Adrenal gland (tissue), 12 donors: Measurements from ENCODE around the gene RFLNA. TPM values are rescaled to one million over a fixed set of nuclear protein-coding genes. Genes with fewer than 3 reads are reported as not detected.

Source experiments
- DNase-seq, 7 donors: peaks; one replicate each; pipeline ENCODE4 v3.0.0-alpha.2; 2019 to 2020
- H3K27ac ChIP-seq, 5 donors: fragments of 200-600 bp; sonication (generic) in 4 of 5; 1 replicate in 3 of 5; 2 replicates in 2 of 5; pipeline versions ENCODE4 v1.5.1 to v1.8.0; 2016 to 2020; ENCODE audit warnings: mild to moderate bottlenecking in 1 of 5
- H3K27me3 ChIP-seq: fragments of 200-600 bp; 2 replicates; pipeline ENCODE4 v1.8.0; 2021
- H3K36me3 ChIP-seq, 2 donors: fragments of 200-600 bp; replicated peaks in 1 of 2; 1 replicate in 1 of 2; 2 replicates in 1 of 2; pipeline versions ENCODE4 v1.5.1 to v1.8.0; 2018 to 2022
- H3K4me1 ChIP-seq, 2 donors: fragments of 200-600 bp; replicated peaks in 1 of 2; 1 replicate in 1 of 2; 2 replicates in 1 of 2; pipeline versions ENCODE4 v1.5.1 to v1.8.0; 2018 to 2021
- H3K4me3 ChIP-seq, 4 donors: fragments of 200-600 bp; sonication (generic) in 3 of 4; one replicate each; pipeline ENCODE4 v1.5.1; 2016 to 2018
- H3K9me3 ChIP-seq, 3 donors: fragments of 200-600 bp; sonication (generic) in 1 of 3; replicated peaks in 1 of 3; 1 replicate in 2 of 3; 2 replicates in 1 of 3; pipeline versions ENCODE4 v1.5.1 to v1.8.0; 2016 to 2021
- POLR2A ChIP-seq, 2 donors: fragments of 450-650 bp; IDR thresholded peaks; one replicate each; pipeline ENCODE4 v1.6.1; 2017; ENCODE audit warnings: antibody characterized with exemption in 2 of 2, mild to moderate bottlenecking in 2 of 2, moderate library complexity in 1 of 2
- WGBS, 4 donors: extraction: QIAGEN DNeasy Blood & Tissue Kit in 2 of 4; methylation state at CpG; one replicate each; pipeline versions ENCODE4 v1.1.5 to v1.1.7; 2013 to 2017; 5-methylcytosine and 5-hydroxymethylcytosine counted together
- intact Hi-C, 2 donors: fragments of 100-400 bp; cut with DNase I; formaldehyde crosslinking; loops; one replicate each; pipeline versions ENCODE4 v1.14.1 to v1.15.0; 2022 to 2023
- polyA plus RNA-seq, 3 donors: library from polyadenylated mRNA; stranded (reverse); fragments of 200-250 nt in 2 of 3; fragments of 350-450 nt in 1 of 3; fragmentation: Illumina TruSeq in 1 of 3; extraction: RNeasy Lipid Tissue Mini Kit (QIAGEN cat#74804) in 1 of 3; gene quantifications; one replicate each; pipeline ENCODE4 v1.2.3, GENCODE V29; 2013 to 2014
- total RNA-seq, 9 donors: library from RNA; depleted of rRNA in 4 of 9; stranded (reverse); fragments of >200 nt in 4 of 9; fragments of 120-200 nt in 1 of 9; fragmentation: NEBNext Ultra II Directional in 1 of 9; extraction: Animal tissue kit (Norgen Biotek cat#: 25700) in 1 of 9; gene quantifications; one replicate each; pipeline versions ENCODE4 v1.1.0 to v1.2.4, GENCODE V29; 2013 to 2023
- TF ChIP-seq, protein P1 (sequence below), 6 experiments: fragments of 450-650 bp in 4 of 6; fragments of 200-600 bp in 2 of 6; sonication (generic) in 1 of 6; IDR thresholded peaks; 1 replicate in 5 of 6; 2 replicates in 1 of 6; pipeline versions ENCODE4 v1.5.1 to v1.8.0; 2016 to 2021; ENCODE audit warnings: antibody characterized with exemption in 6 of 6, mild to moderate bottlenecking in 2 of 6, moderate library complexity in 1 of 6
- donor health status: healthy with polysubstance abuse.
- donor health status: Bipolar disorder and iron deficiency.
- donor health status: DM: yes; HTN: yes; CAD: no.
- donor health status: DM: no; HTN: no; CAD: no.
- donor health status: DM: no; HTN: no; CAD: no.
- donor health status: DM: yes; HTN: yes; CAD: no.

RFLNA gene
- total and polyA plus RNA-seq, 12 donors, result 0.38 to 3.9 (median 1.4) TPM; not detected in 1

- TF ChIP-seq, protein P1, sequence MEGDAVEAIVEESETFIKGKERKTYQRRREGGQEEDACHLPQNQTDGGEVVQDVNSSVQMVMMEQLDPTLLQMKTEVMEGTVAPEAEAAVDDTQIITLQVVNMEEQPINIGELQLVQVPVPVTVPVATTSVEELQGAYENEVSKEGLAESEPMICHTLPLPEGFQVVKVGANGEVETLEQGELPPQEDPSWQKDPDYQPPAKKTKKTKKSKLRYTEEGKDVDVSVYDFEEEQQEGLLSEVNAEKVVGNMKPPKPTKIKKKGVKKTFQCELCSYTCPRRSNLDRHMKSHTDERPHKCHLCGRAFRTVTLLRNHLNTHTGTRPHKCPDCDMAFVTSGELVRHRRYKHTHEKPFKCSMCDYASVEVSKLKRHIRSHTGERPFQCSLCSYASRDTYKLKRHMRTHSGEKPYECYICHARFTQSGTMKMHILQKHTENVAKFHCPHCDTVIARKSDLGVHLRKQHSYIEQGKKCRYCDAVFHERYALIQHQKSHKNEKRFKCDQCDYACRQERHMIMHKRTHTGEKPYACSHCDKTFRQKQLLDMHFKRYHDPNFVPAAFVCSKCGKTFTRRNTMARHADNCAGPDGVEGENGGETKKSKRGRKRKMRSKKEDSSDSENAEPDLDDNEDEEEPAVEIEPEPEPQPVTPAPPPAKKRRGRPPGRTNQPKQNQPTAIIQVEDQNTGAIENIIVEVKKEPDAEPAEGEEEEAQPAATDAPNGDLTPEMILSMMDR (IDR thresholded peaks at IDR 0.05), result no peak
- no peaks in the 10 kb centered on the region for H3K27me3 ChIP-seq
- H3K4me3 ChIP-seq, result no peak overlapping the region
- no peak for DNase-seq
- H3K36me3 ChIP-seq, result no peaks in the 10 kb centered on the region
- H3K9me3 ChIP-seq, result no peaks in the 10 kb centered on the region
- 77 to 85% (median 81%) methylated on average over 7 of the region's 7 CpGs for WGBS, 4 donors
- intact Hi-C loops, result no loop called here
- H3K27ac ChIP-seq, result no peak overlapping the region
- peaks cover 8% of the 10 kb centered on the region in 2 donors for H3K4me1 ChIP-seq
These were observed 7.9 kb upstream of the RFLNA start for GRCh38 chr12:124286971-124287370.

- peak in 5 of 7 donors; percentile 35 to 64 (median 51) for DNase-seq
- WGBS, 4 donors, result 55 to 75% (median 63%) methylated on average over 12 to 21 of the region's 21 CpGs
- Histone ChIP-seq H3K4me1 (peaks cover 8% of the 10 kb centered on the region in 2 donors), H3K27ac (peak overlapping the region in 1 of 5 donors; percentile 5), H3K4me3 (peak overlapping the region in 1 of 4 donors; percentile 15), H3K9me3 (no peaks in the 10 kb centered on the region), H3K27me3 (no peaks in the 10 kb centered on the region), H3K36me3 (no peaks in the 10 kb centered on the region)
- TF ChIP-seq POLR2A (IDR thresholded peaks at IDR 0.05), result no peak
- TF ChIP-seq, protein P1 (IDR thresholded peaks at IDR 0.05), result no peak
- intact Hi-C loops, result no loop called here
These were observed 5.0 kb upstream of the RFLNA start for GRCh38 chr12:124289634-124290600.

DNA sequence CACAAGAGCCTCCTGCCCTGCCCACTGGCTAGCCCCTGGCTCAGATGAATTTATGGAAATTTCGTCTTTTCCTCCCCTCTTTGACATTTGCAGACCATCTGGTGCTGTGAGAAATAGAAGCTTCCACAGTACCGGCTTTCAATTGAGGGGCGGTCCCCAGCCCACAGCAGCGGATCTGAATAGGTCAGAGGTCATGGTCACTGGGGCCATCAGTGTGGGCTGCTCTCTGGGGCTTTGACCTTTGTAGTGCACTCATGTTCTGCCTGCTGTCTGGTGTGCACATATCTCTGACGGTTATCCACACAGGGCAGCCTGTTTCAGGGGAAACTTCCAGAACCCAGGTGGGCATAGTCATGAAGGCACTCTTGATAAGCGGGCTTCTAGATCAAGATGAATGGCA, 2.5 kb upstream of the RFLNA start:
- Histone ChIP-seq H3K36me3 (no peaks in the 10 kb centered on the region), H3K27me3 (peaks cover 5% of the 10 kb centered on the region), H3K4me3 (no peak overlapping the region), H3K9me3 (no peaks in the 10 kb centered on the region), H3K4me1 (peaks cover 8 to 12% of the 10 kb centered on the region in 2 donors), H3K27ac (no peak overlapping the region)
- TF ChIP-seq, protein P1 (IDR thresholded peaks at IDR 0.05), result no peak
- TF ChIP-seq POLR2A (IDR thresholded peaks at IDR 0.05), result no peak
- no peak for DNase-seq
- WGBS, 4 donors, result 75 to 89% (median 81%) methylated on average over 4 to 6 of the region's 6 CpGs
- intact Hi-C loops, result no loop called here

DNA sequence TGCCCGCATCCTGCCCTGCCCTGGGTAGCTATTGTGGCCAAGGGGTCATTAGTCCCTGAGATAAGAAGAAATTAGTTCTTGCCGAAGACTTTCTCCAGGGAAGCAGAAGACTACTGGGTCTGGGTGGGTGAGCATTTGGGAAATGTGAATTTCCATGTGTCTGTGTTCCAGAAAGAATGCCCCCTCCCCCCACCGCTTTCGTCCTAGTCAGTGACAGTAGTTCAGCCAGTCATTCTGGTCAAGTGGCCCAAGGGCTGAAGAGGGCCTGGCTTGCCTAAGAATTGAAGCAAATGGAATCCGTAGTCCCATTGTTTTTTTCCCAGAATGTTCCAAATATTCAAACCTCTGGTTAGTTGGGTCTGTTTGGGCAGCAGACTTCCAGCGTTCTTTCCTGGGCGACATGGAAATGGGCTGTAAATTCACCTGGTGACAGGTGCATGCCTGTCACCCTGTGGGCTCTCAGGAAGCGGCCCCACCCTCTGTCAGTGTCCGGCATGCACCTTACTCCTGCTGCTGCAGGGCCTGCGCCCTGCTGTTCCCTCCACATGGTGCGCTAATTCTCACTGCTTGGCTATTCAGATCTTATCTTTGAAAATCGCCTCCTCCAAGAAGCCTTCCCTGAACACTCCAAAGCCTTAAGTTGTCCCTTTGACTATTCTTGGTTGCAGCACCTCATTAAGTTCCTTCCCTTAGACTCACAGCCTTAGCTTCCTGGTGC, 1.4 kb upstream of the RFLNA start:
- Histone ChIP-seq H3K4me3 (no peak overlapping the region), H3K4me1 (peaks cover 8 to 12% of the 10 kb centered on the region in 2 donors), H3K36me3 (no peaks in the 10 kb centered on the region), H3K27me3 (peaks cover 5% of the 10 kb centered on the region), H3K27ac (no peak overlapping the region), H3K9me3 (no peaks in the 10 kb centered on the region)
- TF ChIP-seq, protein P1 (IDR thresholded peaks at IDR 0.05), result no peak
- TF ChIP-seq POLR2A (IDR thresholded peaks at IDR 0.05), result no peak
- DNase-seq, result no peak
- intact Hi-C loops, result no loop called here
- 86 to 93% (median 92%) methylated on average over 12 of the region's 12 CpGs for WGBS, 4 donors
